DMS114 treated with DMSO at 0.1 percent for 48 hours (cell line): ENCODE measurements around the gene SNX15.

ENCODE experiments used
- DNase-seq: peaks from one replicate; lab custom pipeline; 2025; ENCODE audit not compliant: unreplicated experiment; lab: John Stamatoyannopoulos, UW

SNX15 gene

DNA sequence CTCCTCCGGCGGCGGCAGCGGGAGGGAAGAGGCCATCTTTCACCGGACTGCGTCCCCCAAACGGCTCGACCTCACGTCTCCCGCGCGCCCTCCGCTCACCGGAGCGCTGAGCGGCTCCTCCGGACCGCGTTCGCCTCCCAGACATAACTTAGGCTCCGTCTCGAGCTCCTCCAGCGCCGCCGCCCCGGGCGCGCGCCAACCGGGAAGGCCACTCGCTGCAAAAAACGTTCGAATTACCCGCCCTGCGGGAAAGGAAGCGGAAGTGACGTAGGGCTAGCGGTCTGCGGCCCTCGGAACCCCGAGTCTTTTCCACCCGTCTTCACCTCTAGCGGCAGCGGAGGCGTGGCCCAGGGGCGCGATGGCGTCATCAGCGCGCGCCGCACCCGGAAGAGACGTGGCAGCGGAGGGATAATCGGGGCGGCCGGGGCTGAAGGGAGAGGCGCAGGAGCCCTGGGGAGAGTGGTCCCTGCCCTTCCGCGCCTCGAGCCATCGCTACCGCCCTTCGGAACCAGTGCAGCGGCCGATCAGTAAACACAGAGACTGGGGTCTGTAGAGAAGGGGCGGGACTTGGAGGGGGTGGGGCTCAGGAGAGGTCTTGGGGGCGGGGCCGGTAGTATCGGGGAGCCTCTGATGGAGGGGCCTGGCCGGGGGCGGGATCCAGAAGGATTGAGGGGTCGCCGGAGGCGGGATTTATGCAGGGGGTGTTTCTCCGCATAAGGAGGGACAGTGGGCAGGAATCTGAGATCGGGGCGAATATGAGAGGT is 56.8 kb downstream of the SNX15 start, which contains the start of the genes CDCA5 and ZFPL1:
TSS of gene CDCA5 (minus strand) at position 207 of the 764 bp plus-strand sequence. CDS start at position 145, 62 bp downstream.
TSS of gene ZFPL1 (plus strand) at position 389 of the 764 bp plus-strand sequence. CDS start 477 bp downstream, outside the sequence.
- DNase-seq: peak; percentile 92

DNA sequence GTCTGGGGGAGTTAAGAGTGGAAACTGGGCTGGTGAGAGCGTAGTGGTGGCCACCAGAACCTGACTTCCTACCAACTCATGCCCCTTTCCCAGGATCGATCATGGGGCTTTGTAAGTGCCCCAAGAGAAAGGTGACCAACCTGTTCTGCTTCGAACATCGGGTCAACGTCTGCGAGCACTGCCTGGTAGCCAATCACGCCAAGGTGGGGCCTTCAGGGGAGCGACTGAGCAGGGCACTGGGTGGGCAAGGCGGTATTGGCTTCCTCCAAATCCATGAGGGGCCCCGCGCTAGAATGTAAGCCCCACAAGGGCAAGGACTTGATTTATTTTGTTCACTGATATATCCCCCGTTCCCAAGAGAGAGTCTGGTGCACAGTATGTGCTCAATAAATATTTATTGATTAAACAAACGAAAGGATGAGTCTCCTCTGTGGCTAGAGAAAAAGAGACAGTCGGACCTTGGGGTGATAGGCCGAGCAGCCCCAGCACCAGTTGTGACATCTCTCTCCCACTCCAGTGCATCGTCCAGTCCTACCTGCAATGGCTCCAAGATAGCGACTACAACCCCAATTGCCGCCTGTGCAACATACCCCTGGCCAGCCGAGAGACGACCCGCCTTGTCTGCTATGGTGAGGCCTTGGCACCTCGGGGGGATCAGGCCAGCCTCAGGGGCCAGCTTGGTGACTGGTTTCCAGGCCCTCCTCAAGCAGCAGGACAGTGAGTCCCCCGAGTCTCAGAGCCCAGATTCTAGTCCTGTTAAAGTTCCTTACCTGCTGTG is 57.5 kb downstream of the SNX15 start:
- no peak for DNase-seq

DNA sequence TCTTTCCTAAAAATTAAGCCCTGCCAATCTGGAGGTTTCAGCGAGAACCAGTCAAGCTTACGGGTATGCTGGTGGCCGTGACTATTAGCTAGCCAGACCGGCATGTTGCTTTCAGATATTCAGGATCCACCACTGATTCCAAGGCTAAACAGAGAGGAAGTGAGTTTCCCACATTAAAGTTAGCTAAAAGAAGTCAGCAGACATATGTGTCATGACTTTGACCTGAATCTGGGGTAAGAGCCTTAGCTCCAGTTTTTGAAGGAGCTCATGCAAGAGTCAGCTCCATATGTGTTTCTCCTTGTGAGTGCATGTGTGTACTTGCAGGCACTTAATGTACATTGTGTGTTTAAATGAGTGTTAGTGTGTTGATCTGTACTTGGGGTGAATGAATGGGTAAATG is 58.2 kb downstream of the SNX15 start:
- no peak for DNase-seq

DNA sequence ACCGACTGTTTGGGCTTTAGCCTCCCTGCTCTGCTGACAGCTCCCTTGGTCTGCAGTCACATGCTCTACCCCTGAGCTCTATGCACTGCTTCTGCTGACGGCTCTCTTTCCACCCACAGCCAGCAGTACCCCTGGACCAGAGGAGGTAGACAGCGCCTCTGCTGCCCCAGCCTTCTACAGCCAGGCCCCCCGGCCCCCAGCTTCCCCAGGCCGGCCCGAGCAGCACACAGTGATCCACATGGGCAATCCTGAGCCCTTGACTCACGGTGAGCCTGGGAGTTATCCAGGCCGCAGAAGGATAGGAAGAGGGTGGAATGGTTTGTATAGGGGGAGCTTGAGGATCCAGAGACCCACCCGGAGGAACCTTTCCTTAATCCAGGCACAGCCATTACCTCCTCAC is 59.6 kb downstream of the SNX15 start:
- no peak for DNase-seq

DNA sequence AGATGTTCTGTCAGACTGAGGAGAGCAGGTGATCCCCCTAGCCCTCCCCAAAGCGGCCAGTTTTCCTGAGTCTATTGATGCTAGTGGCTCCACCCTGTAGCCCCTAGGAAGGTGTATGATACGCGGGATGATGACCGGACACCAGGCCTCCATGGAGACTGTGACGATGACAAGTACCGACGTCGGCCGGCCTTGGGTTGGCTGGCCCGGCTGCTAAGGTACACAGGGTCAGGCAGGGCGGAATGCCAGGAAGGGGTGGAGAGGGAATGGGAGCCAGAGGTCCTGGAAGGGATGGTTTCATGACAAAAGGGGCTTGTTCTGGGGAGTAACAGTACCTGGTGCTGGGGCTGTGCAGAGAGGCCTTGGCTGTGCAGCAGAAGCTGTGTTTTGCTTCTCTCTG is 60.0 kb downstream of the SNX15 start:
- DNase-seq: no peak

DNA sequence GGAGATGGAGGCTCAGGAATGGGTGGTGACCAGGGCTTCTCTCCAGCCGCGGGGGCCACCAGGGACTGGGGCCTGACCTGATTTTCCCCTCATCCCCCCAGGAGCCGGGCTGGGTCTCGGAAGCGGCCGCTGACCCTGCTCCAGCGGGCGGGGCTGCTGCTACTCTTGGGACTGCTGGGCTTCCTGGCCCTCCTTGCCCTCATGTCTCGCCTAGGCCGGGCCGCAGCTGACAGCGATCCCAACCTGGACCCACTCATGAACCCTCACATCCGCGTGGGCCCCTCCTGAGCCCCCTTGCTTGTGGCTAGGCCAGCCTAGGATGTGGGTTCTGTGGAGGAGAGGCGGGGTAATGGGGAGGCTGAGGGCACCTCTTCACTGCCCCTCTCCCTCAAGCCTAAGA is 60.6 kb downstream of the SNX15 start:
- no peak for DNase-seq

DNA sequence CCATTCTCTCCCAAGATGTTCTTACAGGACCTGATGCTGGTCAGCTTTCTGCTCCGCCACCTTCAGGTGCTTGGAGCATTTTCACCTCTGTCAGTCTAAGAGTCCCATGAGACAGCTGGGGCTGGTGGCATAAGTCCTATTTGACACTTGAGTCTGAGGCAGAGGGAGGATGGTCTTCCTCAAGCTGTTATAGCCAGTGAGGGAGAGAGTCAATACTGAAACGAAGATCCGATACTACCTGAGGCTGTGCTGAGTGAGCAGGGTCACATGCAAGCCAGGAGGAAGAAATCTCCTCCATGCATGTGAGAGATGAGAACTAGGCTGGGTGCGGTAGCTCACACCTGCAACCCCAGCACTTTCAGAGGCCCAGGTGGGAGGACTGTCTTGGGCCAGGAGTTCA is 62.4 kb downstream of the SNX15 start:
- DNase-seq: no peak
